ACHN (cell line): Measurements from ENCODE around the gene ADGRL3.
"Not testable (repeated sequence)": the region's sequence is repeated elsewhere in the genome, so short reads cannot be mapped to it uniquely, and the experiment has no call there.

ENCODE experiments used
- DNase-seq: peaks from one replicate; pipeline ENCODE4 v3.0.0-alpha.2; 2015
- in situ Hi-C: cut with HindIII; loops from 2 replicates; pipeline ENCODE4 v1.10.0; 2017; ENCODE audit warnings: low sequenced_read_pairs, low pct_ligation_motif_present, low pct_unique_long_range_greater_than_20kb

ADGRL3 gene

GRCh38 chr4:61318431-61318830, 118.3 kb downstream of the ADGRL3 start:
- in situ Hi-C loops = no loop called here
- DNase-seq = no peak

GRCh38 chr4:61319156-61319555, 119.0 kb downstream of the ADGRL3 start:
- in situ Hi-C loops = no loop called here
- DNase-seq = no peak

GRCh38 chr4:61320154-61320553, 120.0 kb downstream of the ADGRL3 start:
- in situ Hi-C loops = no loop called here
- DNase-seq = no peak

- DNase-seq = no peak
- in situ Hi-C loops = no loop called here
Measured at GRCh38 chr4:61320631-61321030, 120.5 kb downstream of the ADGRL3 start.

GRCh38 chr4:61332693-61333092, 132.6 kb downstream of the ADGRL3 start:
- no peak for DNase-seq
- in situ Hi-C loops = no loop called here

GRCh38 chr4:61333490-61333889, 133.4 kb downstream of the ADGRL3 start:
- in situ Hi-C loops = no loop called here
- no peak for DNase-seq

GRCh38 chr4:61335241-61335763, 135.2 kb downstream of the ADGRL3 start:
- DNase-seq = no peak
- in situ Hi-C loops = no loop called here

GRCh38 chr4:61336488-61336887, 136.4 kb downstream of the ADGRL3 start:
- in situ Hi-C loops = no loop called here
- no peak for DNase-seq

- no peak for DNase-seq
- in situ Hi-C loops = no loop called here
Measured at GRCh38 chr4:61336916-61337315, 136.8 kb downstream of the ADGRL3 start.

GRCh38 chr4:61342061-61342460, 141.9 kb downstream of the ADGRL3 start:
- in situ Hi-C loops = no loop called here
- no peak for DNase-seq

- no peak for DNase-seq
- in situ Hi-C loops = no loop called here
Measured at GRCh38 chr4:61350932-61351331, 150.8 kb downstream of the ADGRL3 start.

GRCh38 chr4:61356696-61357095, 156.6 kb downstream of the ADGRL3 start:
- DNase-seq = no peak
- in situ Hi-C loops = no loop called here

- DNase-seq = no peak
- in situ Hi-C loops = no loop called here
Measured at GRCh38 chr4:61359301-61359700, 159.2 kb downstream of the ADGRL3 start.

GRCh38 chr4:61372817-61373216, 172.7 kb downstream of the ADGRL3 start:
- DNase-seq, in situ Hi-C loops: not testable (repeated sequence)

GRCh38 chr4:61373901-61374440, 173.8 kb downstream of the ADGRL3 start:
- in situ Hi-C loops = no loop called here
- no peak for DNase-seq

GRCh38 chr4:61374447-61374891, 174.3 kb downstream of the ADGRL3 start:
- no peak for DNase-seq
- in situ Hi-C loops = no loop called here

GRCh38 chr4:61375301-61375700, 175.2 kb downstream of the ADGRL3 start:
- no peak for DNase-seq
- in situ Hi-C loops = no loop called here

- no peak for DNase-seq
- in situ Hi-C loops = no loop called here
Measured at GRCh38 chr4:61376301-61376700, 176.2 kb downstream of the ADGRL3 start.

GRCh38 chr4:61379406-61379805, 179.3 kb downstream of the ADGRL3 start:
- DNase-seq = no peak
- in situ Hi-C loops = no loop called here

GRCh38 chr4:61380865-61381264, 180.7 kb downstream of the ADGRL3 start:
- no peak for DNase-seq
- in situ Hi-C loops = no loop called here

- in situ Hi-C loops = no loop called here
- no peak for DNase-seq
Measured at GRCh38 chr4:61385256-61385655, 185.1 kb downstream of the ADGRL3 start.
